H1 (cell line): ENCODE measurements around the gene CACNA2D4. TPM values are rescaled to one million over a fixed set of nuclear protein-coding genes. Genes with fewer than 3 reads are reported as not detected.

Source experiments
- CTCF ChIA-PET: fragments of 300-600 bp; sonication (Branson Sonifier 250); formaldehyde crosslinking; loops from one replicate; lab custom pipeline; 2021; ENCODE audit not compliant: partially characterized antibody; lab: Charles Lee
- POLR2A ChIA-PET: fragments of 300-600 bp; sonication (Branson Sonifier 250); formaldehyde crosslinking; loops from one replicate; lab custom pipeline; 2021; ENCODE audit warnings: inconsistent platforms; ENCODE audit not compliant: partially characterized antibody; lab: Charles Lee
- DNase-seq, 2 experiments: peaks; one replicate each; pipeline versions ENCODE4 v3.0.0 to v3.0.0-alpha.2; 2010 to 2022; ENCODE audit warnings: low spot score in 2 of 2, low read depth in 1 of 2, mixed read lengths in 1 of 2
- FAIRE-seq: peaks from 2 replicates; lab custom pipeline; 2011; peaks lifted over from hg19 to GRCh38; lab: Jason Lieb, UNC
- H2AFZ ChIP-seq: 2 replicates; pipeline ENCODE4 v1.8.1; 2012; ENCODE audit warnings: low read length, inconsistent platforms
- H2AK5ac ChIP-seq: 2 replicates; pipeline ENCODE4 v1.6.1; 2013; ENCODE audit warnings: low read depth, low read length
- H2BK120ac ChIP-seq: replicated peaks from 2 replicates; pipeline ENCODE3; 2013; ENCODE audit warnings: low read depth, low read length, inconsistent platforms
- H2BK12ac ChIP-seq: 2 replicates; pipeline ENCODE4 v1.6.1; 2013; ENCODE audit warnings: low read depth, low read length
- H2BK15ac ChIP-seq: 2 replicates; pipeline ENCODE4 v1.6.1; 2013; ENCODE audit warnings: low read length
- H2BK20ac ChIP-seq: 2 replicates; pipeline ENCODE4 v1.6.1; 2013; ENCODE audit warnings: low read length
- H2BK5ac ChIP-seq: 2 replicates; pipeline ENCODE4 v1.6.1; 2013; ENCODE audit warnings: low read depth, low read length
- H3K14ac ChIP-seq: 2 replicates; pipeline ENCODE4 v1.6.1; 2013; ENCODE audit warnings: inconsistent platforms; ENCODE audit not compliant: insufficient read length
- H3K18ac ChIP-seq: 2 replicates; pipeline ENCODE4 v1.6.1; 2013; ENCODE audit warnings: low read length; ENCODE audit errors: extremely low read depth
- H3K23ac ChIP-seq: 2 replicates; pipeline ENCODE4 v1.6.1; 2013; ENCODE audit warnings: inconsistent platforms; ENCODE audit not compliant: insufficient read length
- H3K23me2 ChIP-seq: 2 replicates; pipeline ENCODE4 v1.6.1; 2013; ENCODE audit warnings: low read depth, low read length
- H3K27ac ChIP-seq: 2 replicates; pipeline ENCODE4 v1.6.1; 2011; ENCODE audit warnings: low read depth, low read length, inconsistent platforms
- H3K27me3 ChIP-seq, 4 experiments: replicated peaks in 1 of 4; 1 replicate in 1 of 4; 2 replicates in 3 of 4; pipeline versions ENCODE4 v1.6.1 to v1.8.1; 2011 to 2013; ENCODE audit warnings: low read length in 3 of 4, mild to moderate bottlenecking in 3 of 4, inconsistent platforms in 2 of 4, mixed read lengths in 2 of 4, moderate library complexity in 1 of 4; ENCODE audit not compliant: control insufficient read depth in 3 of 4, insufficient read depth in 3 of 4; ENCODE audit errors: extremely low read depth in 1 of 4
- H3K36me3 ChIP-seq, 4 experiments: 2 replicates each; pipeline versions ENCODE4 v1.6.1 to v1.8.1; 2011 to 2013; ENCODE audit warnings: mild to moderate bottlenecking in 4 of 4, low read length in 3 of 4, moderate library complexity in 2 of 4, control low read depth in 1 of 4, inconsistent platforms in 1 of 4; ENCODE audit not compliant: insufficient read depth in 4 of 4, control insufficient read depth in 2 of 4
- H3K4ac ChIP-seq: replicated peaks from 2 replicates; pipeline ENCODE3; 2013; ENCODE audit warnings: low read length, low read depth, mixed read lengths, inconsistent platforms; ENCODE audit not compliant: insufficient read length
- H3K4me1 ChIP-seq, 4 experiments: replicated peaks in 1 of 4; 1 replicate in 1 of 4; 2 replicates in 3 of 4; pipeline versions ENCODE4 v1.6.1 to v1.8.1; 2011 to 2013; ENCODE audit warnings: low read length in 3 of 4, inconsistent platforms in 2 of 4, mixed read lengths in 1 of 4; ENCODE audit not compliant: insufficient read depth in 4 of 4, control insufficient read depth in 3 of 4
- H3K4me2 ChIP-seq, 2 experiments: 2 replicates each; pipeline versions ENCODE4 v1.6.1 to v1.8.1; 2011 to 2013; ENCODE audit warnings: low read depth in 2 of 2, low read length in 2 of 2, control low read depth in 1 of 2, inconsistent platforms in 1 of 2, mild to moderate bottlenecking in 1 of 2; ENCODE audit not compliant: insufficient read depth in 1 of 2
- H3K4me3 ChIP-seq, 4 experiments: fragments of 200-600, 300-600 bp in 1 of 4; sonication (generic), shearing (Covaris generic), sonication (Bioruptor Twin) in 1 of 4; 2 replicates each; pipeline versions ENCODE4 v1.5.1 to v1.8.1; 2011 to 2016; ENCODE audit warnings: low read length in 4 of 4, low read depth in 3 of 4, control low read depth in 2 of 4, inconsistent platforms in 2 of 4, mild to moderate bottlenecking in 2 of 4, mixed read lengths in 1 of 4, moderate library complexity in 1 of 4; ENCODE audit not compliant: insufficient read depth in 2 of 4; ENCODE audit errors: extremely low read depth in 1 of 4
- H3K56ac ChIP-seq: replicated peaks from 2 replicates; pipeline ENCODE3; 2013; ENCODE audit warnings: low read depth, mild to moderate bottlenecking, mixed read lengths, low read length, inconsistent platforms; ENCODE audit not compliant: insufficient read length
- H3K79me1 ChIP-seq: 2 replicates; pipeline ENCODE4 v1.6.1; 2013; ENCODE audit warnings: low read depth, low read length, control low read depth
- H3K79me2 ChIP-seq, 2 experiments: 2 replicates each; pipeline versions ENCODE4 v1.6.1 to v1.8.1; 2012 to 2013; ENCODE audit warnings: low read length in 2 of 2, mild to moderate bottlenecking in 2 of 2, inconsistent platforms in 1 of 2; ENCODE audit not compliant: insufficient read depth in 2 of 2, control insufficient read depth in 1 of 2
- H3K9ac ChIP-seq, 4 experiments: replicated peaks in 1 of 4; 1 replicate in 1 of 4; 2 replicates in 3 of 4; pipeline versions ENCODE4 v1.6.1 to v1.8.1; 2011 to 2013; ENCODE audit warnings: low read depth in 3 of 4, low read length in 3 of 4, control low read depth in 2 of 4, mild to moderate bottlenecking in 2 of 4, moderate library complexity in 2 of 4, inconsistent platforms in 1 of 4; ENCODE audit errors: extremely low read depth in 1 of 4
- H3K9me3 ChIP-seq, 2 experiments: 2 replicates each; pipeline versions ENCODE4 v1.6.1 to v1.8.1; 2012 to 2013; ENCODE audit warnings: mild to moderate bottlenecking in 2 of 2, moderate library complexity in 2 of 2, control low read depth in 1 of 2, inconsistent platforms in 1 of 2, low read depth in 1 of 2, low read length in 1 of 2, mixed read lengths in 1 of 2; ENCODE audit not compliant: insufficient read depth in 2 of 2
- H4K20me1 ChIP-seq, 2 experiments: replicated peaks in 1 of 2; 2 replicates each; pipeline versions ENCODE3 to v1.8.1; 2011 to 2013; ENCODE audit warnings: inconsistent platforms in 2 of 2, low read length in 2 of 2, mild to moderate bottlenecking in 1 of 2; ENCODE audit not compliant: insufficient read depth in 2 of 2, control insufficient read depth in 1 of 2
- H4K5ac ChIP-seq: 2 replicates; pipeline ENCODE4 v1.6.1; 2013; ENCODE audit warnings: low read length, low read depth, mixed read lengths, inconsistent platforms; ENCODE audit not compliant: insufficient read length
- H4K8ac ChIP-seq: 2 replicates; pipeline ENCODE4 v1.8.0; 2013; ENCODE audit warnings: mild to moderate bottlenecking, moderate library complexity, low read length, inconsistent platforms; ENCODE audit not compliant: insufficient read depth; ENCODE audit errors: extremely low read depth
- H4K91ac ChIP-seq: replicated peaks from 2 replicates; pipeline ENCODE3; 2013; ENCODE audit warnings: low read length, mixed read lengths, inconsistent platforms; ENCODE audit not compliant: insufficient read length
- ASH2L ChIP-seq: fragments of 200-600, 300-600 bp; sonication (generic); IDR thresholded peaks from one replicate; pipeline ENCODE4 v1.7.1; 2017; ENCODE audit warnings: low read length
- CREB1 ChIP-seq: IDR thresholded peaks from 2 replicates; pipeline ENCODE4 v1.6.1; 2012; ENCODE audit warnings: inconsistent platforms
- E2F6 ChIP-seq: IDR thresholded peaks from 2 replicates; pipeline ENCODE4 v1.6.1; 2012; ENCODE audit warnings: inconsistent platforms
- EZH2 ChIP-seq: fragments of 200-600 bp; sonication (generic); IDR thresholded peaks from 2 replicates; pipeline ENCODE4 v1.7.1; 2012; ENCODE audit warnings: low read depth, mild to moderate bottlenecking, moderate library complexity, low read length, inconsistent platforms; ENCODE audit not compliant: severe bottlenecking
- GABPA ChIP-seq: IDR thresholded peaks from 2 replicates; pipeline ENCODE4 v1.6.1; 2011; ENCODE audit warnings: mild to moderate bottlenecking, low read length, moderate library complexity, borderline replicate concordance; ENCODE audit not compliant: insufficient read depth
- JUND ChIP-seq: IDR thresholded peaks from 2 replicates; pipeline ENCODE4 v1.6.1; 2011; ENCODE audit warnings: mild to moderate bottlenecking, improper control_type of control experiment, low read length
- NRF1 ChIP-seq: IDR thresholded peaks from 2 replicates; pipeline ENCODE4 v1.6.1; 2011; ENCODE audit warnings: mild to moderate bottlenecking, low read depth, low read length, improper control_type of control experiment
- RFX5 ChIP-seq: IDR thresholded peaks from 2 replicates; pipeline ENCODE4 v1.6.1; 2011; ENCODE audit warnings: low read depth, low read length, improper control_type of control experiment, borderline replicate concordance
- SP2 ChIP-seq: IDR thresholded peaks from 2 replicates; pipeline ENCODE4 v1.6.1; 2012; ENCODE audit warnings: mild to moderate bottlenecking, low read length, inconsistent platforms
- WGBS, 2 experiments: shearing (Covaris generic) in 1 of 2; methylation state at CpG; one replicate each; pipeline versions ENCODE4 v1.1.6 to v1.1.7; 2013 to 2015; ENCODE audit warnings: low lambda C conversion rate in 2 of 2, mixed read lengths in 2 of 2, inconsistent platforms in 1 of 2, low coverage in 1 of 2, missing lambda C conversion rate in 1 of 2; ENCODE audit not compliant: insufficient replicate concordance in 2 of 2, insufficient coverage in 1 of 2, insufficient read length in 1 of 2; ENCODE audit errors: extremely low coverage in 1 of 2, missing lambda C conversion rate in 1 of 2; 5-methylcytosine and 5-hydroxymethylcytosine counted together
- polyA plus RNA-seq, 7 experiments: library from polyadenylated mRNA; depleted of rRNA in 3 of 7; stranded (reverse) in 5 of 7; unstranded in 2 of 7; fragments of >200 nt in 5 of 7; fragments of 200-250 nt in 2 of 7; gene quantifications; 1 replicate in 5 of 7; 2 replicates in 1 of 7; 4 replicates in 1 of 7; pipeline versions ENCODE4 v1.2.1 to v1.2.3, GENCODE V29; 2011 to 2013; ENCODE audit warnings: missing spikeins in 2 of 7, mixed read lengths in 2 of 7
- total RNA-seq: library from RNA; stranded (reverse); fragmentation: NEBNext Ultra II Directional; extraction: Animal tissue kit (Norgen Biotek cat#: 25700); gene quantifications from 2 replicates; pipeline ENCODE4 v1.2.1, GENCODE V29; 2021

CACNA2D4 gene
- total and polyA plus RNA-seq, 2 of the 8 experiments (the other 6 are each of a cell fraction or from before 2014, with no cell fraction given), result 0.44 to 0.88 TPM

- H2BK5ac ChIP-seq, result no peak overlapping the region
- no peaks in the 10 kb centered on the region for H3K79me2 ChIP-seq
- no peak overlapping the region for H2BK15ac ChIP-seq
- H2BK12ac ChIP-seq, result no peak overlapping the region
- no peak overlapping the region for H3K27ac ChIP-seq
- no peak overlapping the region for H3K56ac ChIP-seq
- FAIRE-seq (no peak), DNase-seq (peak in 1 of 2 experiments; percentile 20)
- H2AK5ac ChIP-seq, result no peak overlapping the region
- no peak overlapping the region for H4K8ac ChIP-seq
- H2BK120ac ChIP-seq, result no peak overlapping the region
- no peaks in the 10 kb centered on the region for H4K20me1 ChIP-seq
- no peak overlapping the region for H2AFZ ChIP-seq
- H3K18ac ChIP-seq, result no peak overlapping the region
- no peak overlapping the region for H3K14ac ChIP-seq
- POLR2A ChIA-PET, result no interaction called here
- H3K23ac ChIP-seq, result no peak overlapping the region
- no peaks in the 10 kb centered on the region for H3K27me3 ChIP-seq
- H3K79me1 ChIP-seq, result no peaks in the 10 kb centered on the region
- no peak overlapping the region for H4K91ac ChIP-seq
- no peaks in the 10 kb centered on the region for H3K23me2 ChIP-seq
- H3K4ac ChIP-seq, result no peak overlapping the region
- H3K4me3 ChIP-seq, result no peak overlapping the region
- no peaks in the 10 kb centered on the region for H3K4me1 ChIP-seq
- no peak for TF ChIP-seq SP2
- no peak for TF ChIP-seq ASH2L
- TF ChIP-seq GABPA, result no peak
- no peak for TF ChIP-seq EZH2
- TF ChIP-seq E2F6, result no peak
- no peak for TF ChIP-seq NRF1
- TF ChIP-seq RFX5, result no peak
- no peak for TF ChIP-seq JUND
- TF ChIP-seq CREB1, result no peak
- no peaks in the 10 kb centered on the region; a peak in 1 of 4 replicates for H3K9me3 ChIP-seq
- 85% methylated on average over 7 of the region's 7 CpGs; no CpG with 5 or more reads in 1 of the 2 experiments for WGBS, 2 experiments
- no peaks in the 10 kb centered on the region for H3K36me3 ChIP-seq
- CTCF ChIA-PET, result no interaction called here
- H3K4me2 ChIP-seq, result no peak overlapping the region
- no peak overlapping the region for H3K9ac ChIP-seq
- no peak overlapping the region for H4K5ac ChIP-seq
- no peak overlapping the region for H2BK20ac ChIP-seq
Observed at GRCh38 chr12:1880876-1881275, 37.6 kb downstream of the CACNA2D4 start.
